ENCODE results near the gene U2SURP.

- no peak for TF ChIP-seq GATA3 (IDR thresholded peaks at IDR 0.05; ENCODE audit: low read depth, low read length)
- no peak for TF ChIP-seq GATA2 (IDR thresholded peaks at IDR 0.05; ENCODE audit: low read depth, low read length)
Measured at GRCh38 chr3:143088835-143089234, 87.5 kb downstream of the U2SURP start.
